PC-3 (cell line): ENCODE results near the gene EPS8L2. TPM values are rescaled to one million over a fixed set of nuclear protein-coding genes. Genes with fewer than 3 reads are reported as not detected.

Experiments used
- ATAC-seq: fragments of 200-7000 bp; cut with Tn5 transposase; 2 replicates; pipeline ENCODE4 v1.9.1; 2020; ENCODE audit warnings: mild to moderate bottlenecking, moderate library complexity
- BruUV-seq: library from RNA; stranded (reverse); fragments of 400-500 nt; replicated peaks from 2 replicates; lab custom pipeline; 2021; lab: Mats Ljungman, UMichigan
- CTCF ChIA-PET: fragments of 300-600 bp; sonication (Branson Sonifier 250); formaldehyde crosslinking; loops from one replicate; lab custom pipeline; 2022; ENCODE audit warnings: antibody characterized with exemption; lab: Charles Lee
- POLR2A ChIA-PET: fragments of 300-600 bp; sonication (Branson Sonifier 250); formaldehyde crosslinking; loops from one replicate; lab custom pipeline; 2022; ENCODE audit warnings: antibody characterized with exemption; ENCODE audit not compliant: unreplicated experiment; lab: Charles Lee
- DNase-seq: peaks from one replicate; pipeline ENCODE4 v3.0.0-alpha.2; 2015
- H2AFZ ChIP-seq: fragments of 300-600 bp; sonication (generic); 2 replicates; pipeline ENCODE4 v1.6.0; 2016; ENCODE audit warnings: antibody characterized with exemption, low read length
- H3F3A ChIP-seq: fragments of 300-600 bp; sonication (generic); one replicate; pipeline ENCODE4 v1.6.0; 2017; ENCODE audit warnings: antibody characterized with exemption, low read length, control low read depth, mild to moderate bottlenecking; ENCODE audit not compliant: unreplicated experiment
- H3K27ac ChIP-seq: fragments of 300-600 bp; sonication (generic); 2 replicates; pipeline ENCODE4 v1.5.1; 2016; ENCODE audit warnings: mild to moderate bottlenecking, low read length
- H3K27me3 ChIP-seq: fragments of 300-600 bp; sonication (generic); 2 replicates; pipeline ENCODE4 v1.6.1; 2016; ENCODE audit warnings: low read length, mixed read lengths
- H3K36me3 ChIP-seq: fragments of 300-600 bp; sonication (generic); 2 replicates; pipeline ENCODE4 v1.6.1; 2016; ENCODE audit warnings: low read depth, mixed run types, low read length, mixed read lengths
- H3K4me1 ChIP-seq: fragments of 300-600 bp; sonication (generic); 2 replicates; pipeline ENCODE4 v1.5.1; 2016; ENCODE audit warnings: low read length; ENCODE audit not compliant: insufficient read depth
- H3K4me2 ChIP-seq: fragments of 300-600 bp; sonication (generic); 2 replicates; pipeline ENCODE4 v1.6.0; 2016; ENCODE audit warnings: low read length
- H3K4me3 ChIP-seq: fragments of 300-600 bp; sonication (generic); 2 replicates; pipeline ENCODE4 v1.5.1; 2016; ENCODE audit warnings: mild to moderate bottlenecking, low read length, mixed read lengths
- H3K79me2 ChIP-seq: fragments of 300-600 bp; sonication (generic); 2 replicates; pipeline ENCODE4 v1.6.1; 2017; ENCODE audit warnings: low read length, mixed read lengths
- H3K9ac ChIP-seq: fragments of 300-600 bp; sonication (generic); 2 replicates; pipeline ENCODE4 v1.6.0; 2016; ENCODE audit warnings: mild to moderate bottlenecking, low read length
- H3K9me2 ChIP-seq: fragments of 300-600 bp; sonication (generic); replicated peaks from 2 replicates; pipeline ENCODE4 v1.6.1; 2016; ENCODE audit warnings: mixed run types, low read length, mixed read lengths
- H3K9me3 ChIP-seq: fragments of 300-600 bp; sonication (generic); 2 replicates; pipeline ENCODE4 v1.6.1; 2016; ENCODE audit warnings: low read length, mixed read lengths
- H4K20me1 ChIP-seq: fragments of 300-600 bp; sonication (generic); 2 replicates; pipeline ENCODE4 v1.6.1; 2016; ENCODE audit warnings: low read length, mixed read lengths
- EZH2 ChIP-seq: fragments of 300-600 bp; sonication (generic); IDR thresholded peaks from one replicate; pipeline ENCODE4 v1.6.1; 2017; ENCODE audit warnings: antibody characterized with exemption, mild to moderate bottlenecking, low read length; ENCODE audit not compliant: unreplicated experiment
- EZH2phosphoT487 ChIP-seq: fragments of 300-600 bp; sonication (generic); IDR thresholded peaks from 2 replicates; pipeline ENCODE4 v1.6.1; 2018; ENCODE audit warnings: mild to moderate bottlenecking, antibody characterized with exemption, low read length, borderline replicate concordance
- intact Hi-C: fragments of 100-400 bp; cut with micrococcal nuclease; formaldehyde crosslinking; loops from 2 replicates; pipeline ENCODE4 v1.9.0; 2023
- total RNA-seq: library from RNA; depleted of rRNA; stranded (reverse); fragments of >200 nt; gene quantifications from 2 replicates; pipeline ENCODE4 v1.2.3, GENCODE V29; 2014
- TF ChIP-seq, protein P1 (sequence below): fragments of 300-600 bp; sonication (generic); conservative IDR thresholded peaks from 2 replicates; pipeline ENCODE4 v1.5.1; 2017; ENCODE audit warnings: antibody characterized with exemption, low read depth, mild to moderate bottlenecking, low read length

The EPS8L2 gene
- total RNA-seq, 1 experiment from 2014 or later: 127 TPM

GRCh38 chr11:707817-708420 lies 1.9 kb downstream of the EPS8L2 start:
- ChIA-PET POLR2A (no interaction called here), CTCF (no interaction called here)
- Histone ChIP-seq H3K4me2 (peak overlapping the region; percentile 99), H3K9ac (peak overlapping the region; percentile 88), H3K27me3 (no peaks in the 10 kb centered on the region), H3K9me3 (no peaks in the 10 kb centered on the region), H3F3A (no peaks in the 10 kb centered on the region), H3K27ac (peak overlapping the region; percentile 80), H4K20me1 (no peaks in the 10 kb centered on the region; the same call in 1 of the 2 replicates), H3K79me2 (peaks cover 51% of the 10 kb centered on the region), H3K9me2 (no peaks in the 10 kb centered on the region), H3K4me1 (peaks cover 34% of the 10 kb centered on the region), H3K4me3 (peak overlapping the region; percentile 97), H3K36me3 (no peaks in the 10 kb centered on the region), H2AFZ (peak overlapping the region; percentile 28; the same call in 1 of the 2 replicates)
- TF ChIP-seq EZH2phosphoT487 (no peak), EZH2 (no peak)
- TF ChIP-seq, protein P1, sequence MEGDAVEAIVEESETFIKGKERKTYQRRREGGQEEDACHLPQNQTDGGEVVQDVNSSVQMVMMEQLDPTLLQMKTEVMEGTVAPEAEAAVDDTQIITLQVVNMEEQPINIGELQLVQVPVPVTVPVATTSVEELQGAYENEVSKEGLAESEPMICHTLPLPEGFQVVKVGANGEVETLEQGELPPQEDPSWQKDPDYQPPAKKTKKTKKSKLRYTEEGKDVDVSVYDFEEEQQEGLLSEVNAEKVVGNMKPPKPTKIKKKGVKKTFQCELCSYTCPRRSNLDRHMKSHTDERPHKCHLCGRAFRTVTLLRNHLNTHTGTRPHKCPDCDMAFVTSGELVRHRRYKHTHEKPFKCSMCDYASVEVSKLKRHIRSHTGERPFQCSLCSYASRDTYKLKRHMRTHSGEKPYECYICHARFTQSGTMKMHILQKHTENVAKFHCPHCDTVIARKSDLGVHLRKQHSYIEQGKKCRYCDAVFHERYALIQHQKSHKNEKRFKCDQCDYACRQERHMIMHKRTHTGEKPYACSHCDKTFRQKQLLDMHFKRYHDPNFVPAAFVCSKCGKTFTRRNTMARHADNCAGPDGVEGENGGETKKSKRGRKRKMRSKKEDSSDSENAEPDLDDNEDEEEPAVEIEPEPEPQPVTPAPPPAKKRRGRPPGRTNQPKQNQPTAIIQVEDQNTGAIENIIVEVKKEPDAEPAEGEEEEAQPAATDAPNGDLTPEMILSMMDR: no peak
- ATAC-seq (no peak), DNase-seq (peak; percentile 46)
- no TSS peak for BruUV-seq
- intact Hi-C loops: no loop called here

DNA sequence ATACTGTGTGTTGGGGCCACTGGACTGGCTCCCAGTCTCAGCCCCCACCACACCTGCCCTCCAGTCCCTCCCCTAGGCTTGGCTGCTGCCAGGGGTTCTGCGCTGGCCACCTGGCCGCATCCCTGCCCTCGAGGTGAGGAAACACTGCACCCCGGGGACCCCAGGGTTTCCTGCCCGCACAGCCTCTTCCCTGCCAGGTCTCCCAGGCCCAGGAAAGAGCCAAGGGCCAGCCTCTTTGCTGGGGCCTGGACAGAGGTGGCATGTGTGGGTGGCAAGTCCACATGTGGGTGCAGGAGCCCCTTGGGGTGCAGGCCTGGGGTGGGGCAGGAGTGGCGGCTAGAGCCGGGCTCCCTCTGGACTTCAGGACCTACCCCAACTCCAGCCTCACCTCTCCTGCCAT lies 2.5 kb downstream of the EPS8L2 start:
- TF ChIP-seq, protein P1: no peak
- TF ChIP-seq EZH2phosphoT487: no peak
- no peak for TF ChIP-seq EZH2
- no peaks in the 10 kb centered on the region for H3K36me3 ChIP-seq
- H3F3A ChIP-seq: no peaks in the 10 kb centered on the region
- peaks cover 51% of the 10 kb centered on the region for H3K79me2 ChIP-seq
- ATAC-seq (no peak), DNase-seq (no peak)
- no peak overlapping the region for H3K4me3 ChIP-seq
- H3K9ac ChIP-seq: no peak overlapping the region
- H3K4me1 ChIP-seq: peaks cover 31% of the 10 kb centered on the region
- no peaks in the 10 kb centered on the region for H3K9me2 ChIP-seq
- no peaks in the 10 kb centered on the region; the same call in 1 of the 2 replicates for H4K20me1 ChIP-seq
- no TSS peak for BruUV-seq
- H3K27ac ChIP-seq: no peak overlapping the region
- H3K9me3 ChIP-seq: no peaks in the 10 kb centered on the region
- H3K27me3 ChIP-seq: no peaks in the 10 kb centered on the region
- intact Hi-C loops: no loop called here
- ChIA-PET POLR2A (no interaction called here), CTCF (no interaction called here)
- H2AFZ ChIP-seq: no peak overlapping the region
- H3K4me2 ChIP-seq: peak overlapping the region; percentile 99
